HUDEP-2 (cell line): ENCODE results near the gene SFMBT1.
A peak's percentile ranks its signal among the peaks of the same experiment; 100 is the strongest.
"Not testable (repeated sequence)": the region's sequence is repeated elsewhere in the genome, so short reads cannot be mapped to it uniquely, and the experiment has no call there.

Source experiments
- DNase-seq, 76 experiments: peaks; one replicate each; lab custom pipeline; 2025; ENCODE audit not compliant: unreplicated experiment in 76 of 76; lab: John Stamatoyannopoulos, UW

Gene SFMBT1

DNA sequence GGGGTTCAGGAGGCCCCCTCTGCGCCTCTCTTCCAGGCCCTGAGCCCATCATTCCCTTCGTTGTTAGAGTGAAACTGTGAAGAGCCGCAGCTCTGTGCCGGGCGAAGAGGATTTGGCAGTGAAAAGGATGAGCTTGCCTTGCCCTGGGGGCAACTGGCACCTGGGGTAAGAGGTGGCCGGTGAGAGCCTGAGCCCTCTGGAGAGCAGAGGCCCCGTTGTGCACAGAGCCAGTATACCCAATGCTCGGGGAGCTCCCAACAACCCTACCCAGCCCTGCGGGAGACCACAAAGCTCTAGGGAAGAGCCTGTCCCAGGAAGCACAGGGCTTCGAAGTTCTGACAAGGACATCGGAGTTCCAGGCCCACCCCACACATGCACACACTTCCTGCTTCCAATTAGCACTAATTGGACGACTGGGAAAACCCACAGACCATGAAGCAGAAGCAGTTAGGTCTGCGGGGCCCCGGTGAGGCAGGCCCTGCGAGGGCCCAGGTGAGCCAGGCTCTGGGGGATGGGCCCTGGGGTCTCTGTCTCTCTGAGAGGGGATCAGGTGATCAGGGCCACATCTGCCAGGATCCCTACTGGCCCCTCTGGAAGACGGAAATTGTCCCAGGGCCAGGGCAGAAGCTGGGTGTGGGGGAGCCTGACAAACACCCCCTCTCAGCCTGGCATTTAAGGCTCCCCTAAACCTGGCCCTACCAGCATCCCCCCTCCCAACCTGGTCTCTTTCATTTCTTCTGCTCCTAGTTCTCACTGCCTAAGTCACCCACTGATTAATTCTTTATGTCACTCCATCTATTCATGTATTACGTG lies 27.9 kb upstream of the SFMBT1 start:
- no peak for DNase-seq

DNA sequence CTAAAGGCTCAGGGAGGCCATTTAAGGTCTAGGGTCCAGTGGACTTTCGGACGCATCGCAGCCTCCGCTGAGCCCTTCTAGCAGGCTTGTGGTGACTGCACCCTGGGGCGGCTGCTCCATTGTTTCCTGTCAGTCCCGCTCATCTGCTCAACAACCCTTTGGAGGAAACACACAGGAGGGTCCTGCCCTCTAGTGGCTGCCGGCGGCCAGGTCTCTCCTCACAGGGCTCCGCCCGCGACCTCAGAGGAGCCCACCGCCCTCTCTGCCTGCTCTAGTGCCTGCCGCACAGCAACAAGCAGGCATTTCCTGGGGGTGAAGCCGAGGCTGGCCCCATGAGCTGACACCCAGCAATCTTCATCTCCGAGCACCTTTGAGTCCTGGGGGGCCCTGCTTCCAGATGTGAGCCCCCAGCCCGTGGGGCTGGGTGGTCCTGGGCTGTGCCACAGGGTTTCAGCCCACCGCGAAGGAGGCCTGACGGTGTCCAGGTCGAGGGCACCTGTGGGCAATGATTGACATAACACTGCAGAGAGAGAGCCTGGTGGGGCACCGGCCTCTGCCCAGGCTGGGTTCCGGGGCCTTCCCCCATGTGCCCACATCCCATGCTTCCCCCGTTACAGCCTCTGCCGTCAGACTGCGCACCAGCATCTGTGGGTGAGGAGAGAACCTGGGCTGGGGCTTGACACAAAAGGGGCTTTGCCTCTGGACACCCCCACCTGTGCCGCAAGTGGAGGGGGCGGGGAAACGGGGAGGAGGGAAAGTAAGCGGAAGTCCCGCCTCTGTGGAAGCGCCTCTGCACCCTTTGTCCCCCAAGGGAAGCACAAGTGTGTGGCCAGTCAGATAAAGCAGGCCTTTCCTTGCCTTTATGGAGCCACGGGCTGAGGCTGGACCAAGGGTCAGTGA lies 27.0 kb upstream of the SFMBT1 start:
- DNase-seq: peak in 73 of 76 experiments; percentile 12 to 86 (median 68)

DNA sequence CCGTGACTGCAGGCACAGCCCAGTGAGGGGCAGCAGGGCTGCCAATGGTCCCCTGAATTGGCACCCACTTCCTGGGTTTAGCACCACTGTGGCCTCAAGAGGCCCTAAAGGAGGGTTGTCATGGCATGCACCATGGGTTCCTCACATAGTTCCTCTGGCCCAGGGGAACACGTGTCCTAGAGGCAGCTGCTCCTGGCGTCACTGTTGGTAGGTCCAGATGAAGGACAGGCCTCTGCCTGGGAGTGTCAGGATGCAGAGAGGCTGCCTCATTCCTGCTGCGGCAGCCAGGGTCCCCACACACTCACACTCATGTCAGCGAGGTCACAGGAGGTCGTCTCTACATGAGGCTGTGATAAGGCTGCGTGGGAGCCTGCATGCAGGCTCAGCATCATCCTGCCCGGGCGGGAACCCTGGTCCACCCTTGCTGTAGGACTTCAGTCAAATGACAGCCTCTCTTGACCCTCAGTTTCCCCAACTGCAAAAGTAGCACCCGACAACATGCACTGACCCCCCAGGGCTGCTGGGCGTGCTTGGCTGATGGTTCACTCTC lies 26.1 kb upstream of the SFMBT1 start:
- peak in 8 of 76 experiments; percentile 2 to 25 (median 8) for DNase-seq

DNA sequence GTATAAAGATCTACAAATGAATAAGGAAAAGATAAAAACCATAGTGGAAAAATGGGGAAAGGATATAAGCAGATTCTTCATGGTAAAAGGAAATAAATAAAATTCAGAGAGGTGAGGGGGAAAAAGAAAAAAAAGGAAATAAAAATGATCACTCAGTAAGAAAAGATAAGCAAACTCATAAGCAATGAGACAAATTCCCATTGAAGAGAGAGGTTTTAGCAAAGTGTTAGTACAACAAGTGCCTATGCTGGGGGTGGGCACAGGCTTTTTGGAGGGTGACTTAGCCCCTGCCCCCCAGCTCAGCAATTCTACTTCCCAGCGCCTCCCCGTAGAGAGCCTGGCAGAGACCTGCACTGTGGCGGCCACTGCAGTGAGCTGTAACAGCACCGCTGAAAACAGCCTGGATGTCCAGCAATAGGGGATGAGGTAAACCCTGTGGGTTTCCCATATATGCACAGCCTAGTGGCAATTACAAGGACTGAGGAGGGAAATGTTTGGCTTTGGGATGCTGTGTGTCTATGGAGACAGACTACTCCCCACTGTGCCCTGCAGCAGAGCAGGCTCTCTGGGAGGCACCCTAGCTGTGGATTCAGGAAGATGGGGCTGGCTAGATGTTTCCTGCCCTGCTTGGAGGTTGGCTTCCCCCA lies 23.7 kb upstream of the SFMBT1 start:
- no peak for DNase-seq

DNA sequence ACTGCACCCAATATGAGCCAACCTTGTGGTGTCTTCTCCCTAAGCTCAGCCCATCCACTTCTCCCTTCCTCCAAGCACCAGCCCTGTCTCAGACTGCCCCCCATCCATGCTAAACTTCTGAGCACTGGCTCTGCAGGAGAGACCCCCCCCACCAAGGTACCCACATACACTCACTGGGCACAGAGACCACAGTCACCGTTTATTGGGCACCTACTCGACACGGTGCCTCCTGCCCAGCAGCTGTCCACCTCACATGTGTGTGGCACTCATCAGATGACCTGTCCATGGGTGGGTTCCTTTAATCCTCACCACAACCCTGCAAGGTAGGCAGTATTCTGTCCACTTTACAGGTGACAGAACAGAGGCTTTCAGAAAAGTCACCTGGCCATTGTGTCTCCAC lies 22.3 kb upstream of the SFMBT1 start:
- no peak for DNase-seq

DNA sequence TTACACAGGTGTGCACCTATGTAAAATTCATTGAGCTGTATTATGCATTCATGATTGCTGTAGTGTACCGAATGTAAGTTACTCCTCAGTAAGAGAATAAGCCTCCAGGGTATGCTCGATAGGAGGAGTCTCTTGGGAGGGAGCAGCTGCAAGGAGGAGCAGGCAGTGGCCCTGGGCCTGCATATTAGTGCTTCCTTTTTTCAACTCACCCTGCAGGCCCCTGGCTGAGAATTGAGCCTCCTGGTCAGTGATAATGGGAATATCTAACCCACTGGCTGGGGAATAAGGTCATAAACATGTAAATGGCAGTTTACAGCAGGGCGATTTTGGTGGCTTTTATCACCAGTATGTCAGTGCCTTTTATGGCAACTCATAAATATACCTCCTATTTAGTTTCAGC lies 21.7 kb upstream of the SFMBT1 start:
- no peak for DNase-seq

DNA sequence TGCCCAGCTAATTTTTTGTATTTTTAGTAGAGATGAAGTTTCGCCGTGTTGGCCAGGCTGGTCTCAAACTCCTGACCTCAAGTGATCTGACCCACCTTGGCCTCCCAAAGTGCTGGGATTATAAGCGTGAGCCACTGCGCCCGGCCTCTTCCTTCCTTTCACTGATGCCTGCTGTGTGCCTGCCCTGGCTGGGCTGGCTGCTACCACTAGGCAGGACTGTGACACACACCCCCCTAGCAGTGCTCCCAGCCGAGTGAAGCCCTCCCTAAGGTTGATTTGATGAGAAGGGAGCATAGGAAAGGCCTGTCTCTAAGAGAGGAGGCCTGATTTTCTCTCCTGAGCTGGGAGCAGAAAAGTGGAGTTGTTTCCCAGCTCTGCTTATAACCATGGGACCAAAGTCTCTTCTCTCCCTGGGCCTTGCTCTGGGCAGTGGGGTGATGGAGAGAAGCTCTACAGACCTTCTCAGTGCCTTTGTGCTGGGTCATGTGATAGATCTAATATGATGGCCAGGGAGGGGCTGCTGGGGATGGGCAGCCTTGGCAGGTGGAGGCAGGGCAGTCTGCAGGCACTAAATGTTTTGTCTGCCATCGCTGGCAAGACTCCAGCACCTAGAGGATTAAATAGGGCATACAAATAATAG lies 20.1 kb upstream of the SFMBT1 start:
- no peak for DNase-seq

DNA sequence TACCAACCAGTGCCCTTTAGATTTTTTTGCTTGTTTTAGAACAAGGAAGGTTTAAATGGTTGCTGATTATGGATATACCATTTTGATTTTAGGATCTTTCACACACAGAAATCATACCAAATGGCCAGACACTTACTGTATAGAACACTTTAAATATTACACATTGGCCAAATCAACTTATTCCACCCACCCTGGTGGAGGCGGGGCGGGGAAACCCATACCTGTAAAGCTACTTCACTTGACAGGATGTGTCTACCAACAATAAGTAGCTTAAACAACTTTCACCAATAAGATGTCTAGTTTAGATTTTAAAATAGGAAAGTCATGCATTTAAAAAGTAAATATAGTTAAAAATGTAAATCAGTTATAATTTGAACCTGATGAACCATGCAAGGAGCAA lies 17.0 kb upstream of the SFMBT1 start:
- DNase-seq: no peak

DNA sequence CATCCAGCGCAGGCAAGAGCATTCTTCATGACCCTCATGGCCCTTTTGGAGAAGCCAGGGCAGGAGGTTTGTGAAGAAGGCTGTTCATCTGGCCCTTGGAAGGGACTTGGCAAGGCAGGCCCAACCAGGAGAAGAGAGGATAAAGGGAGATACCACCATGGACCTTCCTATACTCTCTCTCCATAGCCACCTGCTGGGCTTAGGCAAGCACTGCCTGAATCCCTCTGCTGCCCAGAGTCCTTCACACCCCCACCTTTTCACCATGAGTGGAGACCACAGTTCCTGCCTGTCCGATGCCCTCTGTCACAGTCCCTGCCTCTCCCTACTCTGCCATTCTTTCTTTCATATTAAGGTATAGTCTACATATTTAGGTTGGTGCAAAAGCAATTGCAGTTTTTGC lies 10.6 kb upstream of the SFMBT1 start:
- peak in 9 of 76 experiments; percentile 7 to 31 (median 21) for DNase-seq

DNA sequence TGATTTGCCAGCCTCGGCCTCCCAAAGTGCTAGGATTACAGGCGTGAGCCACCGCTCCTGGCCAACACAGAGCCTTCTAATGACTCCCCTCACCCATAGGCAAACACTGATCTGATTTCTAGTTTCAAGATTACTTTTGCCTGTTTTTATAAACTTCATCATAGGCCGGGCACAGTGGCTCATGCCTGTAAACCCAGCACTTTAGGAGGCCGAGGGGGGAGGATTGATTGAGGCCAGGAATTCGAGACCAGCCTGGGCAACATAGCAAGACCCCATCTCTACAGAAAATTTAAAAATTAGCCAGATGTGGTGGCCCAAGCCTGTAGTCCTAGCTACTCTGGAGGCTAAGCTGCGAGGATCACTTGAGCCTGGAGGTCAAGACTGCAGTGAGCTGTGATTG lies 8.4 kb upstream of the SFMBT1 start:
- not testable (repeated sequence) for DNase-seq

DNA sequence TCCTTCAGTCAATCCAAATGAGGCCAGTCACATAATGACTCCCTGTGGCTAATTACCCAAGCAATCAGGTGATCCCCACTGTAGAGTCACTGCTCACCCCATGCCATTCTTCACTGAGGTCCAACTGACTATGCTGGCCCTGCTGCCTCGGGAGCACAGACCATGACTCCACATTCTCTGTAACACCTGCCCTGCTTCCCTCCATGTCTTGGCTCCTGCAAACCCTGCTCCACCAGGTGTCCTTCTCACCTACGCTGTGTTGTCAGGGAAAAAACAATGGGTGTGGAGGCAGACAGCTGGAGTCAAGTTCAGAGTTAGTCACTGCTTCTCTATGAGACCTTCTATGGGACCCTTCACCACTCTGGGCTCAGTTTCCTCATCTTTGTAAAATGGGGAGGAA lies 6.1 kb upstream of the SFMBT1 start:
- DNase-seq: no peak

DNA sequence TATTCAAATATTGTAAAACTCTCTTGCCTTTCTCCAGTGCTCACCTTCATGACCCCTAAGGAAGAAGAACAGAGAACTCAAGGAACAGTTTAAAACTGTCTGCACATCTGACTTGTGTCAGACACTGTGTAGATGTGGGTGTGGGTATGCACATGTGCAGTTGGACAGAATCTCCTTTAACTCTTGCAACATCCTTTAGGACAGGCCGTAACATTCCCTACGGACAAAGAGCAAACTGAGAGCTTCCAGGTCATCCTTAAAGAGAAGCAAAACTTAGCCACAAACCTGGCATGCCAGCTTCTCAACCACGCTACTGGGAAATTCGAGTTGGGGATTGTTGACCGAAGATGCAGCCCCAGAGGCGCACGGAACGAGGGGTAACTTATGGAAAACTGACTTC lies 4.1 kb upstream of the SFMBT1 start:
- DNase-seq: no peak

DNA sequence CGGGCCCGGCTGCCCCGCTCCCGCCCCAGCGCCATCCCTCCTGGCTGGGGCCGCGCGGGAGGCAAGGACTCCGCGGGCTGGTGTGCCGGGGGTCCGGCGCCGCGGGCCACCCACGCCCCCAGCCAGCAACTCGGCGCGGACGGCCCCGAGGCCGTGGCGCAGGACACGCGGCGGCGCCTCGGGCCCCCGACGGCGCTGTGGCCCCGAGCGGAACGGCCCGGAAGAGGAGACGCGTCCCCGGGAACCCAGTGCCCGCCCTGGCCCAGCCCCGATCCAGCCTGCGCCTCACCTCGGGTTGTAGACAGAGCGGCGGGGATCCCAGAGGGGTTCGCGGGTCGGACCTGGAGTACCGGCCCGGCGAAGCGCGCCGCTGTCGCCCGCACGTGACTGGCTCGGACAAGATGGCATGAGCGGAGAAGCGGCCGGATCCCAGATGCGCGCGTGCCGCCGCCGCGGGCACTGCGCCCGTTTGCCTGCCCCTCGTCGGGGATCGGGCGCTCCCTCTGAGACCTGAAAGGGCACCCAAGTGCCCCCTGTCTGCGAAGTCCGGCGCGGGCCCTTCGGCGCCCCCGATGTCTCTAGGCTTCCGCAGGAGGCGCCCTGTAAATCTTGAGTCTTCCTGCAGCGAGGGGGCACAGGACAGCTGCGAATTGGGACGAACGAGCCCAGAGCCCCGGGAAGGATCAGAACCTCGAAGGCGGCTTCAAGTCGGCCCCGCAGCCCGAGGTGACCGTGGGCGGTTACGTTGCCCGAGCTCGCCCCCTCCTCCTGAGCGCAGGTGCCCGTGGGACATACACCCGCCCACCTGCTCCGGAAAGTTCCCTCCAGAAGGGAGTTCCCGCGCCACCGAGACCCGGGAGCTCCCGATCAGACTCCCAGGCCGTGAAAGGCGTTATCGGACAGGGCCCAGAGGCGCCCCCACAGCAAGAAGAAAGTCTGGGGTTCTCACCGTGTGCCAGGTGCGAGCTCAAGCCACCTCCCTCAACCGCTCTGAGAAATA lies 598 bp upstream of the SFMBT1 start:
- DNase-seq: peak in 73 of 76 experiments; percentile 4 to 79 (median 59)

DNA sequence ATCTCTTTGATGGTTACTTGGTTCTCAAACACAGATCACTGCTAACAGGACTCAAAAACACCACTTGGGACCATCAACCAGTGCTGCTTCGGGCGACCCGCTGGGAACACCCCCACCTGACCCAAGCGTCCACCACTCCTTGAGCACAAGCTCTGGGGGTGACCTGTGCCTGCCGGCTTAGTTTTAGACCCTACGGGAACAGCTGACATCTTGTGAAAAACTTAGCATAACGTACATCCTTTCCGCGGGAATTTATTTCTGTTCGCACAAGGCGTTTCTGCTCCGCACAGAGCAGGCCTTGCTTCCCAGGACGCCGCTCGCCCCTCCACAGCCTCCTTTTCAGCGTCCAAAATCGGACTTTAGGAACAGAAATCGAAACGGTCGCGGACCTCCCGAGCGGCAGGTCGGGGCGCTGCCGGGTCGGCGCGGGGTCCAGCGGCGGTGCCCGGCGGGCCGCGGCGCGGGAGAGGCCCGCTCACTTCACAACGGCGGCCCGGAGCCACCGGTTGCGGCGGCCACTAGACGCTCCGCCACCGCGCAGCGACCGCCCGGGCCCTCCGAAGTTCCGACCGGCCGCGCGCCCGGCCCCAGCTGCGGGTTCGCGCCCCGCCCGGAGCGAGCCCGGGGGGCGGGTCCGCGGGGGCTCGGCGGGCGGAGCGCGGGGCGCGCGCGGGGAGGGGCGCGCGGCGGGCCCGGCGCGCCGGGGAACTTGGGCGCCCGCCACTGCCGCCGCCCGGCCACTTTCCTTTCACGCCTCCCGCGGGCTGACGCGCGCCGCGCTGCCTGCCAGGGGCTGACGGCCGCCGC lies 959 bp downstream of the SFMBT1 start:
- DNase-seq: peak in 26 of 76 experiments; percentile 7 to 60 (median 23)

DNA sequence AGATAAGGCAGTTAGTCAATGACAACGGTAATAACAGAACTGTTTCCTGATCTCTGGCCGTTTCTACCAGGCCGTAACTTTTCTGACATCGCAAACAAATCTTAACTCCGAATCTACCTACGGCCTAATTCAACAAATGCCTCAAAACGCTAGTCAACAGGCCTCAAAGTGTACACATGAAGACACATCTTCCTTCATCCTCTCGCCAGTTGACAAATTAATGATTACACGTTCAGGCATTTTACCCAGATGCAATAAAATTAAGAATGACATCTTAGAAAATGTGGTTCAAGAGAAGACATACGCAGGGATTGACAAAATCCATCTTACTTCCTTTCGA lies 1.5 kb downstream of the SFMBT1 start:
- DNase-seq: no peak

DNA sequence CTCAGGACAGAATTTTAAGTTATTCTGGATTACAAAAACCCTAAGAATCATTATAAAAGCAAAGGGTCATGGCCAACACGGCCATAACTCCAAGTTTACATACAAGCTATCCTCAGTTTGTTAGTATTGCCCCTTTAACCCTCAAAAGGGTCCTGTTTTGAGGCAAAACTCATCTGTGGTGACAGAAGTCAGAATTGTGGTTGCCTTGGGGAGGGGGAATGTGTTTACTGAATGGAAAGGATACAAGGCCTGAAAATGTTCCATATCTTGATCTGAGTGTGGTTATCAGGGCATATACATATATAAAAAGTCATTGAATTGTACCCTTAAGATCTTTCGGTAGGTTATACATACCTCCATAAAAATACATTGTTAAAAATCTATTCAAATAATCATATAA lies 2.1 kb downstream of the SFMBT1 start:
- DNase-seq: no peak

DNA sequence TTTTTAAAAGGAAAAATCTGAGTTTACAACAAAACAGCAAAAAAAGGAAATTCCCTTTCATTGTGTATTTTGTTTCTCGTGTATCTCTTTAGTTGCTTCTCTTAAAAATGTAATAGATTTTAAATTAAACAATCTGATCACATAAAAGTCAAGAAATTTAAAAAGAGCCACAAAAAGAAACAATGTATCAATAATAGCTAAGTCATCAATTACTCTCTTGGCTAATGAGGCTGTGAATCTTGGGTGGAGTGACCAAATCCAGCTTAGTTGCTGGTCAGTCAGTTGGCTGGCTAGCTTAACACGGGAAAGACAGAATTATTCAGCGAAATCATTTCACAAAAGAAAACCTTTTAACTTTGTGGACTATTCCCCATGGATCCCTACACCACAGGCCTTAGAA lies 3.2 kb downstream of the SFMBT1 start:
- no peak for DNase-seq

DNA sequence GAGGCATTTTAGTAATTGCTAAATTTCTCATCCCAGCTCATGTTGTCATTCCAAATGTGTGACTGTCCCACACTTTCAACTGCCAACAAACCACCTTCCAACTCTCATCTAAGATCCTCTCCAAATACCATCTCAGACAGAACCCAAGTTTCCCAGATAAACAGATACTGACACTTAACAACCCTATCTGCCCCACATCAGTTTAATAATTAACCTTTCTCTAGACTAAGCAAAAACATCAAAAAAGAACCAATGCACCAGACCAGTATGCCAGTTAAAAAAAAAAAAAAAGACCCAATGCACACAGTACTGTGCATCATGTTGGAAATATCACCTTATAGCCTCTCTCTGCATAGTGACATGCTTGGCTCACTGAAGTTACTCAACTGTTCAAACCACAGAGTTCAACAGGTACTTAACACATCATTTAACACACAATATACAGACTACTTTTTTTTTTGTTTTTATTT lies 5.5 kb downstream of the SFMBT1 start:
- no peak for DNase-seq
